H9 (cell line): Measurements from ENCODE around the gene TMEM9. TPM values are rescaled to one million over a fixed set of nuclear protein-coding genes. Genes with fewer than 3 reads are reported as not detected.

ENCODE experiments used
- DNase-seq: peaks from one replicate; pipeline ENCODE4 v3.0.0-alpha.2; 2017
- H2AFZ ChIP-seq: one replicate; pipeline ENCODE4 v1.6.1; 2013; ENCODE audit warnings: mild to moderate bottlenecking, low read length, control low read depth, moderate library complexity
- H2AK5ac ChIP-seq: 2 replicates; pipeline ENCODE4 v1.6.1; 2013; ENCODE audit warnings: low read length, control low read depth, mixed read lengths; ENCODE audit not compliant: insufficient read length
- H2BK120ac ChIP-seq: one replicate; pipeline ENCODE4 v1.6.1; 2013; ENCODE audit warnings: low read depth, mild to moderate bottlenecking, low read length, control low read depth, inconsistent platforms; ENCODE audit not compliant: poor library complexity, severe bottlenecking
- H2BK12ac ChIP-seq: 2 replicates; pipeline ENCODE4 v1.6.1; 2013; ENCODE audit warnings: low read length, control low read depth, mixed read lengths, low read depth; ENCODE audit not compliant: insufficient read length
- H2BK15ac ChIP-seq: 2 replicates; pipeline ENCODE4 v1.6.1; 2013; ENCODE audit warnings: low read depth, low read length, control low read depth
- H2BK20ac ChIP-seq: one replicate; pipeline ENCODE4 v1.6.1; 2013; ENCODE audit warnings: low read depth, mild to moderate bottlenecking, low read length, control low read depth, inconsistent platforms; ENCODE audit not compliant: poor library complexity, severe bottlenecking
- H2BK5ac ChIP-seq: 2 replicates; pipeline ENCODE4 v1.6.1; 2013; ENCODE audit warnings: low read length, control low read depth, mixed read lengths; ENCODE audit not compliant: insufficient read length
- H3K14ac ChIP-seq: 2 replicates; pipeline ENCODE4 v1.6.1; 2013; ENCODE audit warnings: low read length, control low read depth; ENCODE audit not compliant: insufficient read depth
- H3K18ac ChIP-seq: 2 replicates; pipeline ENCODE4 v1.6.1; 2013; ENCODE audit warnings: low read depth, mild to moderate bottlenecking, mixed read lengths, low read length, control low read depth; ENCODE audit not compliant: insufficient read length
- H3K23ac ChIP-seq: 2 replicates; pipeline ENCODE4 v1.6.1; 2013; ENCODE audit warnings: low read length, control low read depth, mixed read lengths, low read depth; ENCODE audit not compliant: insufficient read length
- H3K23me2 ChIP-seq: 2 replicates; pipeline ENCODE4 v1.6.1; 2013; ENCODE audit warnings: low read depth, mild to moderate bottlenecking, mixed read lengths, low read length, control low read depth; ENCODE audit not compliant: insufficient read length, poor library complexity, severe bottlenecking
- H3K27ac ChIP-seq: 2 replicates; pipeline ENCODE4 v1.5.1; 2013; ENCODE audit warnings: low read length, control low read depth, mixed read lengths, low read depth; ENCODE audit not compliant: insufficient read length
- H3K27me3 ChIP-seq: 2 replicates; pipeline ENCODE4 v1.6.1; 2013; ENCODE audit warnings: low read length, control low read depth, inconsistent platforms; ENCODE audit not compliant: insufficient read depth
- H3K4ac ChIP-seq: 2 replicates; pipeline ENCODE4 v1.6.1; 2013; ENCODE audit warnings: low read depth, mild to moderate bottlenecking, control low read depth, inconsistent platforms, low read length, moderate library complexity
- H3K4me1 ChIP-seq: 2 replicates; pipeline ENCODE4 v1.6.1; 2013; ENCODE audit warnings: low read length, control low read depth, inconsistent platforms; ENCODE audit not compliant: insufficient read depth
- H3K4me2 ChIP-seq: 2 replicates; pipeline ENCODE4 v1.6.1; 2013; ENCODE audit warnings: low read length, control low read depth, mixed read lengths; ENCODE audit not compliant: insufficient read length, insufficient read depth
- H3K56ac ChIP-seq: 2 replicates; pipeline ENCODE4 v1.6.1; 2013; ENCODE audit warnings: low read depth, mild to moderate bottlenecking, mixed read lengths, low read length, control low read depth; ENCODE audit not compliant: insufficient read length
- H3K79me1 ChIP-seq: 2 replicates; pipeline ENCODE4 v1.6.1; 2013; ENCODE audit warnings: low read depth, mild to moderate bottlenecking, moderate library complexity, low read length, control low read depth, inconsistent platforms; ENCODE audit not compliant: insufficient read depth, poor library complexity, severe bottlenecking
- H3K79me2 ChIP-seq: 2 replicates; pipeline ENCODE4 v1.6.1; 2013; ENCODE audit warnings: low read length, control low read depth, inconsistent platforms; ENCODE audit not compliant: insufficient read depth
- H3K9ac ChIP-seq: 2 replicates; pipeline ENCODE4 v1.6.1; 2013; ENCODE audit warnings: low read length, control low read depth, mixed read lengths; ENCODE audit not compliant: insufficient read length; ENCODE audit errors: extremely low read depth
- H3K9me3 ChIP-seq: one replicate; pipeline ENCODE4 v1.6.1; 2013; ENCODE audit warnings: low read depth, low read length, inconsistent platforms; ENCODE audit not compliant: control insufficient read depth
- H3T11ph ChIP-seq: one replicate; pipeline ENCODE4 v1.6.1; 2013; ENCODE audit warnings: mild to moderate bottlenecking, low read length, control low read depth, inconsistent platforms
- H4K20me1 ChIP-seq: one replicate; pipeline ENCODE4 v1.6.1; 2013; ENCODE audit not compliant: control insufficient read depth, insufficient read length, insufficient read depth
- H4K5ac ChIP-seq: 2 replicates; pipeline ENCODE4 v1.6.1; 2013; ENCODE audit warnings: low read depth, mild to moderate bottlenecking, mixed read lengths, low read length, control low read depth; ENCODE audit not compliant: insufficient read length
- H4K8ac ChIP-seq: replicated peaks from 2 replicates; pipeline ENCODE4 v1.6.1; 2013; ENCODE audit warnings: low read length, control low read depth, mixed read lengths, low read depth; ENCODE audit not compliant: insufficient read length
- H4K91ac ChIP-seq: 2 replicates; pipeline ENCODE4 v1.6.1; 2013; ENCODE audit warnings: low read depth, mild to moderate bottlenecking, moderate library complexity, mixed read lengths, low read length, control low read depth; ENCODE audit not compliant: insufficient read length
- H3K27ac Mint-ChIP-seq, 3 experiments: 2 replicates in 2 of 3; 3 replicates in 1 of 3; pipeline ENCODE4 v1.8.0; 2020 to 2021; ENCODE audit warnings: mixed read lengths in 3 of 3, mild to moderate bottlenecking in 1 of 3, moderate library complexity in 1 of 3
- H3K27me3 Mint-ChIP-seq: 2 replicates; pipeline ENCODE4 v1.8.0; 2021; ENCODE audit warnings: low read depth, mild to moderate bottlenecking, moderate library complexity, mixed read lengths
- H3K36me3 Mint-ChIP-seq, 3 experiments: 2 replicates in 2 of 3; 3 replicates in 1 of 3; pipeline ENCODE4 v1.8.0; 2020 to 2021; ENCODE audit warnings: low read depth in 3 of 3, mixed read lengths in 3 of 3; ENCODE audit not compliant: insufficient read depth in 1 of 3
- H3K4me1 Mint-ChIP-seq, 2 experiments: 2 replicates each; pipeline ENCODE4 v1.8.0; 2020; ENCODE audit warnings: mixed read lengths in 2 of 2
- H3K4me3 Mint-ChIP-seq, 2 experiments: 2 replicates in 1 of 2; 3 replicates in 1 of 2; pipeline ENCODE4 v1.8.0; 2020 to 2021; ENCODE audit warnings: mild to moderate bottlenecking in 2 of 2, mixed read lengths in 2 of 2, moderate library complexity in 1 of 2
- H3K9me3 Mint-ChIP-seq, 2 experiments: 2 replicates in 1 of 2; 3 replicates in 1 of 2; pipeline ENCODE4 v1.8.0; 2020; ENCODE audit warnings: mild to moderate bottlenecking in 2 of 2, mixed read lengths in 2 of 2, moderate library complexity in 1 of 2
- CTCF ChIP-seq: fragments of 200-600 bp; sonication (generic); conservative IDR thresholded peaks from 3 replicates; pipeline ENCODE4 v1.8.0; 2021; ENCODE audit warnings: antibody characterized with exemption, mild to moderate bottlenecking
- WGBS: extraction: QIAGEN DNeasy Blood & Tissue Kit; methylation state at CpG from one replicate; pipeline ENCODE4 v1.1.7; 2013; ENCODE audit warnings: missing lambda C conversion rate, low lambda C conversion rate, mixed read lengths; ENCODE audit not compliant: insufficient read length; ENCODE audit errors: extremely low coverage; 5-methylcytosine and 5-hydroxymethylcytosine counted together
- total RNA-seq: library from RNA; stranded (reverse); gene quantifications from 2 replicates; pipeline ENCODE4 v1.2.1, GENCODE V29; 2021

TMEM9 gene
- total RNA-seq, 1 experiment from 2014 or later: 93.4 TPM

DNA sequence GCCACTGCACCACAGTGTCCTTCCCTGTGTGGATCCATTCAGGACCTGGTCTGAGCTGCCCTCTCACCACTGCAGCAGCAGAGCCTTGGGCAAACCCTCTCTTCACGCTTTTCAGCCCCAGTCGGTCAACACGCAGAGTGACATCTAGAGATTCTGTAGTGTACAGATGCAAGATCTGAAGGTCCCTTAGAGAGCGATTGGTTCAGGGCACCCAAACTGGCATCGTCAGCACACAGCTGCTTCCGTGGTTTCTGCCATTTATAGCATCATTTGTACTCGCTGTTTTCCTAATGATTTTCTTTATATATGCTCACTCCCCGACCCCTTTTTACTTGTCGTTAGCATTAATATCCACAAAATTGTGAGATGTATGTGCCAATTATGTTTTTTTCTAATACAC lies 25.8 kb downstream of the TMEM9 start:
- Histone ChIP-seq H2BK15ac (no peak overlapping the region), H3K14ac (no peak overlapping the region), H3K9ac (no peak overlapping the region), H3K4me2 (no peak overlapping the region), H2BK5ac (no peak overlapping the region), H3K27ac (no peak overlapping the region), H2BK20ac (no peak overlapping the region), H2BK120ac (no peak overlapping the region), H3K9me3 (no peaks in the 10 kb centered on the region), H3K4me1 (no peaks in the 10 kb centered on the region), H3K79me2 (no peaks in the 10 kb centered on the region), H3K27me3 (no peaks in the 10 kb centered on the region), H2AFZ (no peak overlapping the region), H4K91ac (no peak overlapping the region), H2AK5ac (no peak overlapping the region), H3K4ac (no peak overlapping the region), H3K18ac (no peak overlapping the region), H3K79me1 (no peaks in the 10 kb centered on the region), H2BK12ac (no peak overlapping the region), H3K23me2 (no peaks in the 10 kb centered on the region), H4K20me1 (peaks cover 2% of the 10 kb centered on the region), H3T11ph (no peak overlapping the region), H4K8ac (no peak overlapping the region), H4K5ac (no peak overlapping the region), H3K23ac (no peak overlapping the region), H3K56ac (no peak overlapping the region)
- no peak for DNase-seq
- peaks cover 0 to 7% (median 3%) of the 10 kb centered on the region in 3 experiments; a peak in 5 of 7 replicates for H3K36me3 Mint-ChIP-seq
- WGBS: no CpG with 5 or more reads among the region's 9 CpGs
- H3K27ac Mint-ChIP-seq: no peak overlapping the region; a peak in 1 of 7 replicates
- peaks cover 11 to 14% of the 10 kb centered on the region in 2 experiments for H3K4me1 Mint-ChIP-seq
- no peak overlapping the region for H3K4me3 Mint-ChIP-seq
- TF ChIP-seq CTCF: no peak
- peaks cover 14% of the 10 kb centered on the region for H3K27me3 Mint-ChIP-seq
- H3K9me3 Mint-ChIP-seq: no peaks in the 10 kb centered on the region; a peak in 1 of 5 replicates
